HepG2 (cell line): ENCODE measurements around the gene FSHR. TPM values are rescaled to one million over a fixed set of nuclear protein-coding genes. Genes with fewer than 3 reads are reported as not detected.

ENCODE experiments used
- ATAC-seq: fragments of 200-7000 bp; cut with Tn5 transposase; 3 replicates; pipeline ENCODE4 v1.9.1; 2020; ENCODE audit warnings: mild to moderate bottlenecking, moderate library complexity
- BruUV-seq: library from RNA; stranded (reverse); fragments of 400-500 nt; replicated peaks from 2 replicates; lab custom pipeline; 2021; lab: Mats Ljungman, UMichigan
- CTCF ChIA-PET: fragments of 300-600 bp; formaldehyde crosslinking; extraction: SDS; loops from one replicate; lab custom pipeline; 2021; ENCODE audit warnings: low total read pairs, inconsistent platforms, low intra/inter-chr PET ratio; lab: Yijun Ruan, JAX
- POLR2A ChIA-PET: fragments of 350-600 bp; sonication (Branson Sonifier 250); formaldehyde crosslinking; loops from one replicate; lab custom pipeline; 2020; ENCODE audit warnings: antibody characterized with exemption, inconsistent platforms; lab: Yijun Ruan, JAX
- DNase-seq: peaks from one replicate; pipeline ENCODE4 v3.0.0-alpha.2; 2015; ENCODE audit warnings: low spot score
- FAIRE-seq: peaks from 3 replicates; lab custom pipeline; 2011; peaks lifted over from hg19 to GRCh38; lab: Jason Lieb, UNC
- H2AFZ ChIP-seq: one replicate; pipeline ENCODE4 v1.6.1; 2011; ENCODE audit warnings: low read length, inconsistent platforms
- H3K27ac ChIP-seq: fragments of 300-600 bp; 3 replicates; pipeline ENCODE4 v1.8.0; 2011; ENCODE audit warnings: mixed run types, mild to moderate bottlenecking, mixed read lengths, low read length, inconsistent platforms; ENCODE audit not compliant: insufficient read depth; ENCODE audit errors: extremely low read length
- H3K27me3 ChIP-seq, 2 experiments: fragments of 200-600 bp in 1 of 2; 2 replicates in 1 of 2; 3 replicates in 1 of 2; pipeline versions ENCODE4 v1.6.0 to v1.8.0; 2011; ENCODE audit warnings: low read length in 2 of 2, mild to moderate bottlenecking in 2 of 2, moderate library complexity in 2 of 2, inconsistent platforms in 1 of 2; ENCODE audit not compliant: insufficient read depth in 2 of 2, control insufficient read depth in 1 of 2
- H3K36me3 ChIP-seq, 2 experiments: fragments of 200-600 bp in 1 of 2; replicated peaks in 1 of 2; 2 replicates in 1 of 2; 3 replicates in 1 of 2; pipeline versions ENCODE4 v1.5.1 to v1.8.0; 2011; ENCODE audit warnings: low read length in 2 of 2, inconsistent platforms in 1 of 2; ENCODE audit not compliant: insufficient read depth in 2 of 2, control insufficient read depth in 1 of 2
- H3K4me1 ChIP-seq: 2 replicates; pipeline ENCODE4 v1.5.1; 2012; ENCODE audit warnings: low read length, inconsistent platforms; ENCODE audit not compliant: insufficient read depth
- H3K4me2 ChIP-seq: 2 replicates; pipeline ENCODE4 v1.6.0; 2011; ENCODE audit warnings: low read depth, low read length, inconsistent platforms
- H3K4me3 ChIP-seq, 3 experiments: fragments of 200-600 bp in 1 of 3; sonication (generic), shearing (Covaris generic) in 1 of 3; replicated peaks in 1 of 3; 2 replicates each; pipeline ENCODE4 v1.5.1; 2011 to 2016; ENCODE audit warnings: low read length in 3 of 3, inconsistent platforms in 2 of 3, low read depth in 2 of 3, mild to moderate bottlenecking in 2 of 3, control low read depth in 1 of 3, mixed read lengths in 1 of 3; ENCODE audit not compliant: insufficient read depth in 1 of 3
- H3K79me2 ChIP-seq: one replicate; pipeline ENCODE4 v1.6.1; 2011; ENCODE audit warnings: low read length, inconsistent platforms; ENCODE audit not compliant: insufficient read depth
- H3K9ac ChIP-seq: 2 replicates; pipeline ENCODE4 v1.6.0; 2011; ENCODE audit warnings: mild to moderate bottlenecking, low read depth, low read length, inconsistent platforms; ENCODE audit not compliant: insufficient read depth
- H3K9me3 ChIP-seq: 2 replicates; pipeline ENCODE4 v1.5.1; 2012; ENCODE audit warnings: mild to moderate bottlenecking, low read length
- H4K20me1 ChIP-seq: 2 replicates; pipeline ENCODE4 v1.6.0; 2011; ENCODE audit warnings: inconsistent platforms, mild to moderate bottlenecking, low read length, moderate library complexity; ENCODE audit not compliant: insufficient read depth
- PHB2 ChIP-seq: fragments of 450-650 bp; IDR thresholded peaks from 2 replicates; pipeline ENCODE4 v1.6.1; 2018; ENCODE audit not compliant: partially characterized antibody
- REL ChIP-seq: sonication (generic); formaldehyde crosslinking; conservative IDR thresholded peaks from 2 replicates; pipeline ENCODE4 v1.8.0; 2022; ENCODE audit warnings: mild to moderate bottlenecking, missing genetic modification reagents, moderate library complexity
- SP4 ChIP-seq: sonication (generic); formaldehyde crosslinking; IDR thresholded peaks from 2 replicates; pipeline ENCODE4 v1.8.1; 2023; ENCODE audit warnings: mild to moderate bottlenecking, missing genetic modification reagents
- YY1 ChIP-seq: IDR thresholded peaks from 2 replicates; pipeline ENCODE4 v1.6.1; 2011; ENCODE audit warnings: low read length, low read depth, moderate library complexity, mild to moderate bottlenecking; ENCODE audit not compliant: insufficient read depth, insufficient replicate concordance
- ZFP37 ChIP-seq: sonication (generic); formaldehyde crosslinking; IDR thresholded peaks from 2 replicates; pipeline ENCODE4 v1.4.0; 2020; ENCODE audit warnings: missing genetic modification reagents, borderline replicate concordance
- ZNF180 ChIP-seq: sonication (generic); formaldehyde crosslinking; IDR thresholded peaks from 2 replicates; pipeline ENCODE4 v1.4.0; 2020; ENCODE audit warnings: low read depth, missing genetic modification reagents, borderline replicate concordance
- ZNF335 ChIP-seq: sonication (generic); formaldehyde crosslinking; IDR thresholded peaks from 2 replicates; pipeline ENCODE4 v1.4.0; 2020; ENCODE audit warnings: missing genetic modification reagents
- ZNF451 ChIP-seq: sonication (generic); formaldehyde crosslinking; IDR thresholded peaks from 2 replicates; pipeline ENCODE4 v1.5.0; 2020; ENCODE audit warnings: mild to moderate bottlenecking, missing genetic modification reagents
- WGBS: methylation state at CpG from one replicate; pipeline ENCODE4 v1.1.6; 2017; ENCODE audit warnings: low lambda C conversion rate; 5-methylcytosine and 5-hydroxymethylcytosine counted together
- in situ Hi-C: cut with HindIII; loops from 2 replicates; pipeline ENCODE4 v1.10.0; 2017; ENCODE audit warnings: low pct_unique_long_range_greater_than_20kb; ENCODE audit not compliant: extremely low pct_ligation_motif_present
- intact Hi-C: fragments of 100-400 bp; cut with micrococcal nuclease; formaldehyde crosslinking; loops from one replicate; pipeline ENCODE4 v1.10.0; 2022; ENCODE audit not compliant: unreplicated experiment
- polyA plus RNA-seq, 8 experiments: library from polyadenylated mRNA; depleted of rRNA in 3 of 8; stranded (reverse) in 7 of 8; unstranded in 1 of 8; fragments of >200 nt; fragmentation: Illumina TruSeq in 4 of 8; extraction: Trizol in 4 of 8; gene quantifications; 2 replicates each; pipeline versions ENCODE4 v1.2.1 to v1.2.3, GENCODE V29; 2011 to 2016; ENCODE audit warnings: low read depth in 4 of 8, missing spikeins in 1 of 8, mixed read lengths in 1 of 8; ENCODE audit not compliant: insufficient read depth in 1 of 8
- total RNA-seq, 5 experiments: library from RNA; depleted of rRNA; stranded (reverse); fragments of >200 nt; fragmentation: Illumina TruSeq; extraction: Trizol; gene quantifications; 2 replicates each; pipeline ENCODE4 v1.2.3, GENCODE V29; 2016; ENCODE audit warnings: low read depth in 1 of 5
- TF ChIP-seq, protein P1 (sequence below), 2 experiments: fragments of 450-650 bp in 1 of 2; sonication (generic) in 1 of 2; formaldehyde crosslinking in 1 of 2; IDR thresholded peaks; 2 replicates each; pipeline versions ENCODE4 v1.6.1 to v1.8.0; 2016 to 2022; ENCODE audit warnings: antibody characterized with exemption in 1 of 2, mild to moderate bottlenecking in 1 of 2, missing genetic modification reagents in 1 of 2
- TF ChIP-seq, protein P2 (sequence below): sonication (generic); formaldehyde crosslinking; IDR thresholded peaks from 2 replicates; pipeline ENCODE4 v1.5.0; 2020; ENCODE audit warnings: mild to moderate bottlenecking, missing genetic modification reagents
- TF ChIP-seq, protein P3 (sequence below): sonication (generic); formaldehyde crosslinking; IDR thresholded peaks from 2 replicates; pipeline ENCODE4 v1.5.0; 2020; ENCODE audit warnings: mild to moderate bottlenecking, missing genetic modification reagents

The FSHR gene
- total and polyA plus RNA-seq, 2 of the 13 experiments (the other 11 are each of a cell fraction or from before 2014, with no cell fraction given) = not detected

DNA sequence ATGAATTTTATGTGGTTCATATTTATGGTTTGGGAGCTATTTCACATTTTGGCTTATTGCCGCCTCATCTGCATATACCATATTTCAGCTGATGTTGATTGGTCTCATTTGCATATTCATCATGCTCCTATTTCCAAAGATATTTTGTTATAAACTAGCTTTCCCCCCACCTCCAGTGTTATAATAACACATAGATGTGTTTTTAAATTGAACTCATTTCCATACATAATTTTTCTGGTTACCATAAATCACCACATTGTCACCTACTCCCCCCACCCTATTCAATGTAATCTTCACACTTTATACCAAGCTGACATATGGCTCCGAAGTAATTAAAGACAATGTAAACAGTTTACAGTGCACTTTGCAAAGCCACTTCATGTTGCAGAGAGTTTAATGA lies 101.2 kb downstream of the FSHR start:
- TF ChIP-seq ZNF451 (CRISPR knock-in tag) (no peak), ZNF335 (CRISPR knock-in tag) (no peak), YY1 (no peak), ZFP37 (CRISPR knock-in tag) (no peak), REL (CRISPR knock-in tag) (no peak), SP4 (CRISPR knock-in tag) (no peak), ZNF180 (CRISPR knock-in tag) (no peak), PHB2 (no peak)
- TF ChIP-seq, protein P1, sequence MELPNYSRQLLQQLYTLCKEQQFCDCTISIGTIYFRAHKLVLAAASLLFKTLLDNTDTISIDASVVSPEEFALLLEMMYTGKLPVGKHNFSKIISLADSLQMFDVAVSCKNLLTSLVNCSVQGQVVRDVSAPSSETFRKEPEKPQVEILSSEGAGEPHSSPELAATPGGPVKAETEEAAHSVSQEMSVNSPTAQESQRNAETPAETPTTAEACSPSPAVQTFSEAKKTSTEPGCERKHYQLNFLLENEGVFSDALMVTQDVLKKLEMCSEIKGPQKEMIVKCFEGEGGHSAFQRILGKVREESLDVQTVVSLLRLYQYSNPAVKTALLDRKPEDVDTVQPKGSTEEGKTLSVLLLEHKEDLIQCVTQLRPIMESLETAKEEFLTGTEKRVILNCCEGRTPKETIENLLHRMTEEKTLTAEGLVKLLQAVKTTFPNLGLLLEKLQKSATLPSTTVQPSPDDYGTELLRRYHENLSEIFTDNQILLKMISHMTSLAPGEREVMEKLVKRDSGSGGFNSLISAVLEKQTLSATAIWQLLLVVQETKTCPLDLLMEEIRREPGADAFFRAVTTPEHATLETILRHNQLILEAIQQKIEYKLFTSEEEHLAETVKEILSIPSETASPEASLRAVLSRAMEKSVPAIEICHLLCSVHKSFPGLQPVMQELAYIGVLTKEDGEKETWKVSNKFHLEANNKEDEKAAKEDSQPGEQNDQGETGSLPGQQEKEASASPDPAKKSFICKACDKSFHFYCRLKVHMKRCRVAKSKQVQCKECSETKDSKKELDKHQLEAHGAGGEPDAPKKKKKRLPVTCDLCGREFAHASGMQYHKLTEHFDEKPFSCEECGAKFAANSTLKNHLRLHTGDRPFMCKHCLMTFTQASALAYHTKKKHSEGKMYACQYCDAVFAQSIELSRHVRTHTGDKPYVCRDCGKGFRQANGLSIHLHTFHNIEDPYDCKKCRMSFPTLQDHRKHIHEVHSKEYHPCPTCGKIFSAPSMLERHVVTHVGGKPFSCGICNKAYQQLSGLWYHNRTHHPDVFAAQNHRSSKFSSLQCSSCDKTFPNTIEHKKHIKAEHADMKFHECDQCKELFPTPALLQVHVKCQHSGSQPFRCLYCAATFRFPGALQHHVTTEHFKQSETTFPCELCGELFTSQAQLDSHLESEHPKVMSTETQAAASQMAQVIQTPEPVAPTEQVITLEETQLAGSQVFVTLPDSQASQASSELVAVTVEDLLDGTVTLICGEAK (IDR thresholded peaks at IDR 0.05) = no peak
- TF ChIP-seq, protein P1 (CRISPR knock-in tag; IDR thresholded peaks at IDR 0.05) = no peak
- TF ChIP-seq, protein P2, sequence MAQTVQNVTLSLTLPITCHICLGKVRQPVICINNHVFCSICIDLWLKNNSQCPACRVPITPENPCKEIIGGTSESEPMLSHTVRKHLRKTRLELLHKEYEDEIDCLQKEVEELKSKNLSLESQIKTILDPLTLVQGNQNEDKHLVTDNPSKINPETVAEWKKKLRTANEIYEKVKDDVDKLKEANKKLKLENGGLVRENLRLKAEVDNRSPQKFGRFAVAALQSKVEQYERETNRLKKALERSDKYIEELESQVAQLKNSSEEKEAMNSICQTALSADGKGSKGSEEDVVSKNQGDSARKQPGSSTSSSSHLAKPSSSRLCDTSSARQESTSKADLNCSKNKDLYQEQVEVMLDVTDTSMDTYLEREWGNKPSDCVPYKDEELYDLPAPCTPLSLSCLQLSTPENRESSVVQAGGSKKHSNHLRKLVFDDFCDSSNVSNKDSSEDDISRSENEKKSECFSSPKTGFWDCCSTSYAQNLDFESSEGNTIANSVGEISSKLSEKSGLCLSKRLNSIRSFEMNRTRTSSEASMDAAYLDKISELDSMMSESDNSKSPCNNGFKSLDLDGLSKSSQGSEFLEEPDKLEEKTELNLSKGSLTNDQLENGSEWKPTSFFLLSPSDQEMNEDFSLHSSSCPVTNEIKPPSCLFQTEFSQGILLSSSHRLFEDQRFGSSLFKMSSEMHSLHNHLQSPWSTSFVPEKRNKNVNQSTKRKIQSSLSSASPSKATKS (CRISPR knock-in tag) = no peak
- TF ChIP-seq, protein P3, sequence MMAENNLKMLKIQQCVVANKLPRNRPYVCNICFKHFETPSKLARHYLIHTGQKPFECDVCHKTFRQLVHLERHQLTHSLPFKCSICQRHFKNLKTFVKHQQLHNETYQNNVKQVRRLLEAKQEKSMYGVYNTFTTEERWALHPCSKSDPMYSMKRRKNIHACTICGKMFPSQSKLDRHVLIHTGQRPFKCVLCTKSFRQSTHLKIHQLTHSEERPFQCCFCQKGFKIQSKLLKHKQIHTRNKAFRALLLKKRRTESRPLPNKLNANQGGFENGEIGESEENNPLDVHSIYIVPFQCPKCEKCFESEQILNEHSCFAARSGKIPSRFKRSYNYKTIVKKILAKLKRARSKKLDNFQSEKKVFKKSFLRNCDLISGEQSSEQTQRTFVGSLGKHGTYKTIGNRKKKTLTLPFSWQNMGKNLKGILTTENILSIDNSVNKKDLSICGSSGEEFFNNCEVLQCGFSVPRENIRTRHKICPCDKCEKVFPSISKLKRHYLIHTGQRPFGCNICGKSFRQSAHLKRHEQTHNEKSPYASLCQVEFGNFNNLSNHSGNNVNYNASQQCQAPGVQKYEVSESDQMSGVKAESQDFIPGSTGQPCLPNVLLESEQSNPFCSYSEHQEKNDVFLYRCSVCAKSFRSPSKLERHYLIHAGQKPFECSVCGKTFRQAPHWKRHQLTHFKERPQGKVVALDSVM = no peak
- TF ChIP-seq, all 625 proteins: peak for 0
- Histone ChIP-seq H3K79me2 (no peaks in the 10 kb centered on the region), H3K9me3 (peaks cover 40% of the 10 kb centered on the region), H3K36me3 (no peaks in the 10 kb centered on the region), H2AFZ (no peak overlapping the region), H3K9ac (no peak overlapping the region), H3K27me3 (no peaks in the 10 kb centered on the region), H3K4me2 (no peak overlapping the region), H3K27ac (no peak overlapping the region), H4K20me1 (no peaks in the 10 kb centered on the region), H3K4me1 (no peaks in the 10 kb centered on the region), H3K4me3 (no peak overlapping the region)
- intact Hi-C loops (no loop called here), in situ Hi-C loops (no loop called here)
- ChIA-PET POLR2A (no interaction called here), CTCF (no interaction called here)
- no peak for DNase-seq
- 10% methylated on average over 2 of the region's 2 CpGs for WGBS
- no peak for ATAC-seq
- BruUV-seq = no TSS peak
- FAIRE-seq = no peak
